Thoracic aorta (tissue), 2 donors: ENCODE measurements around the gene DNAJB7. TPM values are rescaled to one million over a fixed set of nuclear protein-coding genes. Genes with fewer than 3 reads are reported as not detected.
"Not testable (repeated sequence)": the region's sequence is repeated elsewhere in the genome, so short reads cannot be mapped to it uniquely, and the experiment has no call there.

Source experiments
- ATAC-seq: fragments of 150-250 bp; one replicate; pipeline ENCODE4 v1.8.0; 2017; ENCODE audit warnings: low read depth; ENCODE audit not compliant: insufficient number of reproducible peaks, low FRiP score
- DNase-seq: peaks from one replicate; pipeline ENCODE4 v3.0.0-alpha.2; 2020; ENCODE audit warnings: low spot score
- H3K27ac ChIP-seq, 2 donors: fragments of 200-600 bp; sonication (generic); 1 replicate in 1 of 2; 2 replicates in 1 of 2; pipeline ENCODE4 v1.5.1; 2016; ENCODE audit warnings: mild to moderate bottlenecking in 2 of 2, moderate library complexity in 2 of 2
- H3K27me3 ChIP-seq: fragments of 200-600 bp; sonication (generic); replicated peaks from 2 replicates; pipeline ENCODE4 v1.6.0; 2016; ENCODE audit warnings: mild to moderate bottlenecking; ENCODE audit not compliant: insufficient read depth
- H3K36me3 ChIP-seq: fragments of 200-600 bp; sonication (generic); one replicate; pipeline ENCODE4 v1.5.1; 2016
- H3K4me1 ChIP-seq, 2 donors: fragments of 200-600 bp; sonication (generic); 1 replicate in 1 of 2; 2 replicates in 1 of 2; pipeline versions ENCODE4 v1.5.1 to v1.6.0; 2016; ENCODE audit warnings: low read depth in 2 of 2, mild to moderate bottlenecking in 1 of 2; ENCODE audit not compliant: control insufficient read depth in 1 of 2
- H3K4me3 ChIP-seq: fragments of 200-600 bp; sonication (generic); 2 replicates; pipeline ENCODE4 v1.5.1; 2016; ENCODE audit warnings: mild to moderate bottlenecking
- H3K9me3 ChIP-seq: fragments of 200-600 bp; sonication (generic); 2 replicates; pipeline ENCODE4 v1.5.1; 2016
- total RNA-seq, 2 donors: library from RNA; depleted of rRNA; stranded (reverse); fragments of >200 nt; gene quantifications; one replicate each; pipeline versions ENCODE4 v1.1.0 to v1.2.3, GENCODE V29; 2016
- TF ChIP-seq, protein P1 (sequence below): fragments of 200-600 bp; sonication (generic); IDR thresholded peaks from one replicate; pipeline ENCODE4 v1.5.1; 2019; ENCODE audit warnings: antibody characterized with exemption

Gene DNAJB7
- total RNA-seq, 2 donors from 2014 or later, result not detected

DNA sequence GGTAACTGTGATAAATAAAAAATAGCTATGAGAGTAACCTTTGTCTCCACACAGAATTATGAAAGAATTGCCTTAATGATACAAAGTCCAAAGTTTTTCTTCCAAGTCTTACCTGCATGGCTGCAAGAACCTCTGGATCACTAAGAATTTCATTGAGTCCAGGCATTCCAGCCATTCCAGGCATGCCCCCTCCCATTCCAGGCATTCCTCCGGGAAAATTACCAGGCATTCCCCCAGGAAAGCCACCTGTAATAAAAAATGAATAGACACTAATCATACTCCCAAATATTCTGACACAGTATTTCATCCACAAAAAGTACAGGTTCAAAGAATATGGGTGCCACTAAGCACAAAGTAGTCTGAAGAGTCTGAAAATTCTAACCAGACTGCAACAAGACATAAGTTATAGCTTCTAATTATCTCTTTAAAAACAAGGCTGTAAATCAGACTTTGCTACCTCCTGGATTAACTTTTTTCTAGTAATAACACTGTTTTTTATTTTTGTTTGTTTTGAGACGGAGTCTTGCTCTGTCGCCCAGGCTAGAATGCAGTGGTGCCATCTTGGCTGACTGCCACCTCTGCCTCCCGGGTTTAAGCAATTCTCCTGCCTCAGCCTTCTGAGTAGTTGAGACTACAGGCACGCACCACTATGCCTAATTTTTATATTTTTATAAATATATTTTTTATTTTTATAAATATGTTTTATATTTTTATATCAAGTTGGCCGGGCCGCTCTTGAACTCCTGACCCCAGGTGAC lies 34.8 kb downstream of the DNAJB7 start:
- no peak overlapping the region for H3K4me3 ChIP-seq
- no peak overlapping the region for H3K27ac ChIP-seq

DNA sequence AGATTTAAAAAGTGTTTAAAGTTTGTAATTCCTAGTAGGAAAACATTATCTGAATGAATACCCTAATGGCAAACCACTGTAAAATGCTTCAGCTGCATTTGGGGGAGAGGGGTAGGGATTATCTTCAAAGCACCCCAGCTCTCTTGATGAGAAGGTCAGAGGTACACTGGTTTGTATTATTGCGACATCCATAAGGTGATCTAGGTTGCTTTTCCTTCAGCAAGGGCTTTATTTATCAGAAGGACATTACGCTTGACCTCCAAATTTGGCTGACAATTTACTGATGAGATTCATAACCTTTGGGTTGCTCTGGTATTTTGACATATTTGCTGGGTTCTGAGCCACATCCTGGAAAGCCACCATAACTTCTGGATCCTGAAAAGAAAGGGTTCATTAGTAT lies 35.6 kb downstream of the DNAJB7 start:
- peaks cover 41% of the 10 kb centered on the region for H3K36me3 ChIP-seq
- ATAC-seq, H3K4me3 ChIP-seq, H3K4me1 ChIP-seq, H3K27ac ChIP-seq, DNase-seq, H3K9me3 ChIP-seq, H3K27me3 ChIP-seq: not testable (repeated sequence)

More for the DNA sequence above, 34.8 kb downstream of the DNAJB7 start:
- TF ChIP-seq, protein P1, sequence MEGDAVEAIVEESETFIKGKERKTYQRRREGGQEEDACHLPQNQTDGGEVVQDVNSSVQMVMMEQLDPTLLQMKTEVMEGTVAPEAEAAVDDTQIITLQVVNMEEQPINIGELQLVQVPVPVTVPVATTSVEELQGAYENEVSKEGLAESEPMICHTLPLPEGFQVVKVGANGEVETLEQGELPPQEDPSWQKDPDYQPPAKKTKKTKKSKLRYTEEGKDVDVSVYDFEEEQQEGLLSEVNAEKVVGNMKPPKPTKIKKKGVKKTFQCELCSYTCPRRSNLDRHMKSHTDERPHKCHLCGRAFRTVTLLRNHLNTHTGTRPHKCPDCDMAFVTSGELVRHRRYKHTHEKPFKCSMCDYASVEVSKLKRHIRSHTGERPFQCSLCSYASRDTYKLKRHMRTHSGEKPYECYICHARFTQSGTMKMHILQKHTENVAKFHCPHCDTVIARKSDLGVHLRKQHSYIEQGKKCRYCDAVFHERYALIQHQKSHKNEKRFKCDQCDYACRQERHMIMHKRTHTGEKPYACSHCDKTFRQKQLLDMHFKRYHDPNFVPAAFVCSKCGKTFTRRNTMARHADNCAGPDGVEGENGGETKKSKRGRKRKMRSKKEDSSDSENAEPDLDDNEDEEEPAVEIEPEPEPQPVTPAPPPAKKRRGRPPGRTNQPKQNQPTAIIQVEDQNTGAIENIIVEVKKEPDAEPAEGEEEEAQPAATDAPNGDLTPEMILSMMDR, result no peak
- no peaks in the 10 kb centered on the region for H3K27me3 ChIP-seq
- H3K9me3 ChIP-seq, result no peaks in the 10 kb centered on the region
- H3K4me1 ChIP-seq, result no peaks in the 10 kb centered on the region
- DNase-seq, result no peak
- no peak for ATAC-seq
- H3K36me3 ChIP-seq, result peaks cover 50% of the 10 kb centered on the region

DNA sequence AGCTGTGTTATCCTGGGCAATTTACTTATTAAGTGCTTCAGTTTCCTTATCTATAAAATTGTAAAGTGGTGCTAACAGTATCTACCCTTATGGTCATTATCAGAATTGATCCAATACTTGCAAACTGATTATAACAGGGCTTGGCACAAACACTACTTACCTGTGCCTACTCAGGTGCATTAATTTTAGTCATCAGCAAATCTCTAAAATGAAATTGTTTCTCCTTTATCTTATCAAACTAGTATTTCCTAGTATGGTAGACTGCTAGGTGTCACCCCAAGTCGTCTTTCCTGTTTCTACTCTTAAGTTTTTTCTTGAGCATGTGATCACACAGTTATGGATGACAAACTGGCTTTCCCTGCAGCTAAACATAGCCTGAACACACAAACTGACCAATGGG lies 38.5 kb downstream of the DNAJB7 start:
- DNase-seq (no peak), ATAC-seq (no peak)
- Histone ChIP-seq H3K4me1 (peaks cover 7 to 12% of the 10 kb centered on the region in 2 donors), H3K36me3 (peaks cover 23% of the 10 kb centered on the region), H3K27me3 (no peaks in the 10 kb centered on the region), H3K9me3 (no peaks in the 10 kb centered on the region), H3K27ac (no peak overlapping the region), H3K4me3 (no peak overlapping the region)
- TF ChIP-seq, protein P1, result no peak

DNA sequence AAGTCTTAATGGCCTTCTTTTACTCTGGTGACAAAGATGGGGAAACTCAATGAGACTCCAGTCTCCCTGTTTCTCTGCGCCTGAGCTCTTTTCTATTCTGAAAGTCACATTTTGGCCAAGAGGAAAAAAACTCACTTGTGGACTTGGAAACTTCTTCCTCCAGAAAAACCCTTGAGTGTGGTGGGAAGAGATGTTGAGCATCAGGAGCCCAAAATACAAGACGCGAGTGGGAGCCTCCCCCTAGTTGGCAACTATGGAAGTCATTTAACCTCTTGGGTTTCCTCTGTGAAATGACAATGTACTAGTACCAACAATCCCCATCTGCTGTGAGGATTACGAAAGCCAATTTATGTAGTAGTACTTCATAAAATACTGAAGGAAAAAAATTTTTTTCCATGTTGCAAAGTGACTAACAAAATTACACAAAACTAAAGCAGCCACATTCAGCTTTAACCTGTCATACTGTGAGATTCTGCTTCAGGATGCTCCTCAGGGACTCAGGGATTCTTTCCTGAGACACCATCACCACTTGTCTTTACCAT lies 42.2 kb downstream of the DNAJB7 start:
- peak overlapping the region; percentile 74 to 79 for H3K27ac ChIP-seq
- H3K27me3 ChIP-seq, result no peaks in the 10 kb centered on the region
- ATAC-seq, result no peak
- peaks cover 20 to 29% of the 10 kb centered on the region in 2 donors for H3K4me1 ChIP-seq
- peaks cover 6% of the 10 kb centered on the region for H3K36me3 ChIP-seq
- H3K4me3 ChIP-seq, result peak overlapping the region; percentile 99
- no peak for DNase-seq
- no peaks in the 10 kb centered on the region for H3K9me3 ChIP-seq
- TF ChIP-seq, protein P1, result no peak

DNA sequence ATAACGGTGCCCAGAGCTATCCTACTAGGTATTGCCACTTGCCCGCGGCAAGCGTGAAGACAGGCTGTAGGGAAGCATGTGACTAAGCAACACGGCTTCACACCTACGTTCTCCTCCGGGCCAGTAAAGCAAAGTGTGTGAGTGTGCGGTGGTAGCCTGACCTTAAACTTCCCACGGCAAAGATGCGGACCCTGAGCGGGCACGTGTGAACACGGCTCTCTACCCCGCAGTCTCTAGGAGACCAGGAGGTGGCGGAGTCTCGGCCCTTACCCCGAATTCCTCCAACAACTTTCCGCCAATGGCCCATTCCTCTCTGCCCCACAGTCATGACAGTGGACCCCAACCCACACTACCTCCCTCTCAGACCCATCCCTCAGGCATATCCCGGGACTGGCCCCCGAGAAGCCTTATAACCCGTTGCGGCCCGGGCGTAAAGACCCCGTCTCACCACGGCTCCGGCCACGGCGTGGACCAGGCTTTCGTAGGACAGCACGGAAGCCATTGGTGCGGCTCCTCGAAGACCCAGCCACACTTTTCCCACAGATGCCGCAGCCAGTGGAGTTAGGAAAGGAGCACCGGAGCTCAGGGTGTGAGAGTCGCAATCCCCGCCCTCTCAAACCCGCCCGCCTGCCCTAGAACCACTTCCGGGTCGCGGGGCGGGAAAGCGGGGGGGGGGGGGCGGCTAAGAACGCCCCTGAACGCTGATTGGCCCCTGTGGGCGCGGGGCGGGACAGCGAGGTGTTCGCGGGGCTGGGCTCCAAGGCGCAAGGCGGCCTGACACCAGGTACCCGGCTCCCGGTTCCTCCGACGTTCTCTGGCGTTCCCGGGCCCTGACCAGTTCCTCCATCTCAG lies 42.9 kb downstream of the DNAJB7 start, which contains the start of gene SLC25A17:
SLC25A17 (minus strand) TSS at position 600 of the 852 bp plus-strand sequence; CDS start at position 502, 98 bp downstream.
- peaks cover 20 to 29% of the 10 kb centered on the region in 2 donors for H3K4me1 ChIP-seq
- TF ChIP-seq, protein P1, result peak; percentile 30
- H3K27ac ChIP-seq, result peak within 1 kb of the TSS; percentile 77 to 79
- H3K9me3 ChIP-seq, result no peaks in the 10 kb centered on the region
- ATAC-seq (peak; percentile 77), DNase-seq (peak; percentile 43)
- peak within 1 kb of the TSS; percentile 99 for H3K4me3 ChIP-seq
- H3K36me3 ChIP-seq, result no peaks in the 10 kb centered on the region
- no peaks in the 10 kb centered on the region for H3K27me3 ChIP-seq
